HG02884 (cell line): ENCODE measurements around the gene RNU1-4.
"Not testable (repeated sequence)": the region's sequence is repeated elsewhere in the genome, so short reads cannot be mapped to it uniquely, and the experiment has no call there.

Source experiments
- ATAC-seq: cut with Tn5 transposase; IDR thresholded peaks from one replicate; pipeline ENCODE4 v1.9.1; 2021; ENCODE audit warnings: mild to moderate bottlenecking, moderate library complexity; ENCODE audit not compliant: unreplicated experiment

Gene RNU1-4

GRCh38 chr1:16725439-16726245 lies 14.7 kb upstream of the RNU1-4 start:
- ATAC-seq, result not testable (repeated sequence)

GRCh38 chr1:16727190-16728111 lies 12.9 kb upstream of the RNU1-4 start:
- no peak for ATAC-seq

- ATAC-seq, result not testable (repeated sequence)
Measured at GRCh38 chr1:16728243-16728949, 11.9 kb upstream of the RNU1-4 start.

DNA sequence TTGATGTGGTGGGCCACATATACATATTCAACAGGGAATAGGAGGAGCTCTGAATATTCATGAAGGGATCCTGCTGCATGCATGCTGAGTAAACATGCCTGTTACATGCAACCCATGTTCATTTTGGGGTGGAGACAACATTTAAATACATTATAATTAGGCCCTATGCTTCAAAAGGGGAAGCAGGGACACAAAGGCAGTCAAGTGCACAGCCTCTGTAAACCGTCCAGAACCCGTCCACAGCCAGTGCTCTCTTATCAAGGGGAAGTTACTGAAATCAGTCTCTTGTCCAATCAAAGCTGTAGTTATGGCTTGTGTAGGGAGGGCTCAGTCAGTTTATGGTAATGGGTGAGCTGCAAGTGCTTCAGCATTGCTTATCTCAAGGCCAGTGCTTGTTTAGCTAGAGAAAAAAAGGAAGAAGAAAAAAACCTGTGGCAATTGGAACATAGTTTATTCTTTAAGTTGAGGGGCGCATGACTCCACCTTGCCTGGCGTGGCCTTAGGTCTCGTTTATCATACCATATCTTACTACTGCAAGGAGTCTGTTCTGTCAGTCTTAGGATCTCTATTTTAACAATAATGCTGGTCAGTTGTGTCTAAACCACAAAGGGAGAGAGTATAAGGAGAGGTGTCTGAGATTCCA lies 7.9 kb upstream of the RNU1-4 start:
- ATAC-seq, result not testable (repeated sequence)

- ATAC-seq, result not testable (repeated sequence)
Measured at GRCh38 chr1:16741230-16741629, 914 bp downstream of the RNU1-4 start.

DNA sequence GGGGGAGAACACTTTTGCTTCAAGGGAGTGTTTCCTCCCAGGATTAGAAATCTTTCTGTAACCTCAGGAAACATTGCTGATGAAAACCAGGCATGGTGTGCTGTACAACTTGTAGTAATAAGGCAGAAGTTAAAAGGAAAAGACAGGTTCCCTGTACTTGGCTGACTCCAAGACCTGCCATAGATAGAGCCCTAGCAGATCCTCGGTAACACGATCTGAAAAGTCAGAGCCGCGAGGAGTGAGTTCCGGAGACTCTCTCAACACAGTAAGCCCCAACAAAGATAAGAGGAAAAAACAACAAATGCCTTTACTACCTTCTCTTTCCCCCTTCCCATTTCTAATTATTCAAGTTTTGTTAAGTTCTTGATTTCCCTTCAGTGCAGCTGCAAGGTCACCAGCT lies 7.3 kb downstream of the RNU1-4 start:
- ATAC-seq, result not testable (repeated sequence)

GRCh38 chr1:16748710-16749109 lies 8.4 kb downstream of the RNU1-4 start:
- not testable (repeated sequence) for ATAC-seq

- ATAC-seq, result not testable (repeated sequence)
Measured at GRCh38 chr1:16749910-16750888, 9.9 kb downstream of the RNU1-4 start.

DNA sequence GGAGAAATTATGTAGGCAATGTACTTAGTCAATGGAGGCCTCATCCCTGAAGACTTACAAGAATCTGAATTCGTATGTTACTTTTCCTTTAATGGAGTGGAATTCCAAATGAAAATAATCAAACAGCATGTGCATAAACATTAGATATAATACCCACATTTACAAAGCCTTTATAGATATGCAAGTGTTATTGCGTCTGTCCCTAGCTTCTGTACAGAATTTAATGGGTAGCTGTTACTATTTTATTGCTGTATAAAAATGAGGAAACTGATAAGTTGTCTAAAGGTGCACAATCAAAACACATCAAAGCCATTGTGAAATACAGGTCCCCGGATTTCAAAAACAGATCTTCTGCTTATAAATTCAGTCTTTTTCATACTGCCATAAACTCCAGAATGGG lies 12.5 kb downstream of the RNU1-4 start:
- not testable (repeated sequence) for ATAC-seq

GRCh38 chr1:16755385-16755784 lies 15.1 kb downstream of the RNU1-4 start:
- not testable (repeated sequence) for ATAC-seq

- ATAC-seq, result not testable (repeated sequence)
Measured at GRCh38 chr1:16755932-16756331, 15.6 kb downstream of the RNU1-4 start.

GRCh38 chr1:16757574-16757973 lies 17.3 kb downstream of the RNU1-4 start:
- not testable (repeated sequence) for ATAC-seq

- not testable (repeated sequence) for ATAC-seq
Measured at GRCh38 chr1:16758060-16758459, 17.7 kb downstream of the RNU1-4 start.

GRCh38 chr1:16759041-16759493 lies 18.8 kb downstream of the RNU1-4 start:
- ATAC-seq, result not testable (repeated sequence)

GRCh38 chr1:16759650-16760455 lies 19.5 kb downstream of the RNU1-4 start:
- not testable (repeated sequence) for ATAC-seq

- not testable (repeated sequence) for ATAC-seq
Measured at GRCh38 chr1:16760456-16760765, 20.1 kb downstream of the RNU1-4 start.

GRCh38 chr1:16760801-16761200 lies 20.5 kb downstream of the RNU1-4 start:
- ATAC-seq, result not testable (repeated sequence)

GRCh38 chr1:16764248-16764819 lies 24.0 kb downstream of the RNU1-4 start:
- ATAC-seq, result not testable (repeated sequence)
